Right atrium auricular region (tissue), 2 donors: ENCODE measurements around the gene CLK3. TPM values are rescaled to one million over a fixed set of nuclear protein-coding genes. Genes with fewer than 3 reads are reported as not detected.

Source experiments
- DNase-seq: peaks from one replicate; pipeline ENCODE4 v3.0.0-alpha.2; 2019; ENCODE audit warnings: low spot score
- H3K27ac ChIP-seq, 2 donors: fragments of 200-600 bp; sonication (generic); 1 replicate in 1 of 2; 2 replicates in 1 of 2; pipeline ENCODE4 v1.5.1; 2016 to 2019
- H3K27me3 ChIP-seq, 2 donors: fragments of 200-600 bp; sonication (generic); one replicate each; pipeline versions ENCODE4 v1.5.1 to v1.6.0; 2017 to 2019
- H3K36me3 ChIP-seq: fragments of 200-600 bp; sonication (generic); one replicate; pipeline ENCODE4 v1.5.1; 2016
- H3K4me1 ChIP-seq, 2 donors: fragments of 200-600 bp; sonication (generic); one replicate each; pipeline versions ENCODE4 v1.5.1 to v1.6.0; 2017 to 2019
- H3K4me3 ChIP-seq, 2 donors: fragments of 200-600 bp; sonication (generic); 1 replicate in 1 of 2; 2 replicates in 1 of 2; pipeline ENCODE4 v1.5.1; 2017 to 2019; ENCODE audit warnings: mild to moderate bottlenecking in 1 of 2, moderate library complexity in 1 of 2
- H3K9me3 ChIP-seq, 2 donors: fragments of 200-600 bp; sonication (generic); one replicate each; pipeline ENCODE4 v1.5.1; 2019
- total RNA-seq, 2 donors: library from RNA; depleted of rRNA; stranded (reverse); fragments of >200 nt; gene quantifications; one replicate each; pipeline ENCODE4 v1.1.0, GENCODE V29; 2016
- TF ChIP-seq, protein P1 (sequence below), 2 donors: fragments of 200-600 bp; sonication (generic); IDR thresholded peaks; one replicate each; pipeline ENCODE4 v1.5.1; 2019; ENCODE audit warnings: antibody characterized with exemption in 2 of 2

The CLK3 gene
- total RNA-seq, 2 donors from 2014 or later = 52.8 to 59.2 TPM

DNA sequence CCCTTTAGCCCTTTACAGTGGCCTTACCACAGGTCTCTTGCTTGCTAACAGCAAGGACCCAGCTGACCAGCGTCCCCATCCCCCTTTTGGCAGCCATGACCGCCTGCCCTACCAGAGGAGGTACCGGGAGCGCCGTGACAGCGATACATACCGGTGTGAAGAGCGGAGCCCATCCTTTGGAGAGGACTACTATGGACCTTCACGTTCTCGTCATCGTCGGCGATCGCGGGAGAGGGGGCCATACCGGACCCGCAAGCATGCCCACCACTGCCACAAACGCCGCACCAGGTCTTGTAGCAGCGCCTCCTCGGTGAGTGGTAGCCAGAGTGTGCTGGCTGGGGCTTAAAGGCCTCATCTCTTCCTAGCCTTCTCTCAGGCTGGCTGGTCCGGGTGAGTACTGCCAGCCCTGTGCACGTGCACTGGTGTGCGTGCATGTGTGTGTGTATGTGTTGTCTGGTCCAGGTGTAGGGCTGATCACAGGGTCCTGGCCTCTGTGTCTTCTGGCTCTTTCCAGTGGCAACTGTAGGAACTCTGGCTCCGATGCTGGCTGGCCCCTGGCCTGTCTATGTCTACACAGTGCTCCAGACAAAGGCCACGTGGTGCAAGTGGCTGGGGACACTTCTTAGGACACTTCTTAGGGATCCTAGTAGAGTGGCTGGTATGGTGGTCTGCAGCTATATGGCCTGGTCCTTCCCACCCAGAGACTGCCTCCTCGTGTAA, 4.4 kb downstream of the CLK3 start:
- H3K4me1 ChIP-seq = peaks cover 0 to 51% of the 10 kb centered on the region in 2 donors
- no peak for DNase-seq
- H3K9me3 ChIP-seq = no peaks in the 10 kb centered on the region
- no peaks in the 10 kb centered on the region for H3K27me3 ChIP-seq
- TF ChIP-seq, protein P1, sequence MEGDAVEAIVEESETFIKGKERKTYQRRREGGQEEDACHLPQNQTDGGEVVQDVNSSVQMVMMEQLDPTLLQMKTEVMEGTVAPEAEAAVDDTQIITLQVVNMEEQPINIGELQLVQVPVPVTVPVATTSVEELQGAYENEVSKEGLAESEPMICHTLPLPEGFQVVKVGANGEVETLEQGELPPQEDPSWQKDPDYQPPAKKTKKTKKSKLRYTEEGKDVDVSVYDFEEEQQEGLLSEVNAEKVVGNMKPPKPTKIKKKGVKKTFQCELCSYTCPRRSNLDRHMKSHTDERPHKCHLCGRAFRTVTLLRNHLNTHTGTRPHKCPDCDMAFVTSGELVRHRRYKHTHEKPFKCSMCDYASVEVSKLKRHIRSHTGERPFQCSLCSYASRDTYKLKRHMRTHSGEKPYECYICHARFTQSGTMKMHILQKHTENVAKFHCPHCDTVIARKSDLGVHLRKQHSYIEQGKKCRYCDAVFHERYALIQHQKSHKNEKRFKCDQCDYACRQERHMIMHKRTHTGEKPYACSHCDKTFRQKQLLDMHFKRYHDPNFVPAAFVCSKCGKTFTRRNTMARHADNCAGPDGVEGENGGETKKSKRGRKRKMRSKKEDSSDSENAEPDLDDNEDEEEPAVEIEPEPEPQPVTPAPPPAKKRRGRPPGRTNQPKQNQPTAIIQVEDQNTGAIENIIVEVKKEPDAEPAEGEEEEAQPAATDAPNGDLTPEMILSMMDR (IDR thresholded peaks at IDR 0.05) = no peak
- H3K4me3 ChIP-seq = no peak overlapping the region
- H3K36me3 ChIP-seq = peaks cover 63% of the 10 kb centered on the region
- no peak overlapping the region for H3K27ac ChIP-seq

DNA sequence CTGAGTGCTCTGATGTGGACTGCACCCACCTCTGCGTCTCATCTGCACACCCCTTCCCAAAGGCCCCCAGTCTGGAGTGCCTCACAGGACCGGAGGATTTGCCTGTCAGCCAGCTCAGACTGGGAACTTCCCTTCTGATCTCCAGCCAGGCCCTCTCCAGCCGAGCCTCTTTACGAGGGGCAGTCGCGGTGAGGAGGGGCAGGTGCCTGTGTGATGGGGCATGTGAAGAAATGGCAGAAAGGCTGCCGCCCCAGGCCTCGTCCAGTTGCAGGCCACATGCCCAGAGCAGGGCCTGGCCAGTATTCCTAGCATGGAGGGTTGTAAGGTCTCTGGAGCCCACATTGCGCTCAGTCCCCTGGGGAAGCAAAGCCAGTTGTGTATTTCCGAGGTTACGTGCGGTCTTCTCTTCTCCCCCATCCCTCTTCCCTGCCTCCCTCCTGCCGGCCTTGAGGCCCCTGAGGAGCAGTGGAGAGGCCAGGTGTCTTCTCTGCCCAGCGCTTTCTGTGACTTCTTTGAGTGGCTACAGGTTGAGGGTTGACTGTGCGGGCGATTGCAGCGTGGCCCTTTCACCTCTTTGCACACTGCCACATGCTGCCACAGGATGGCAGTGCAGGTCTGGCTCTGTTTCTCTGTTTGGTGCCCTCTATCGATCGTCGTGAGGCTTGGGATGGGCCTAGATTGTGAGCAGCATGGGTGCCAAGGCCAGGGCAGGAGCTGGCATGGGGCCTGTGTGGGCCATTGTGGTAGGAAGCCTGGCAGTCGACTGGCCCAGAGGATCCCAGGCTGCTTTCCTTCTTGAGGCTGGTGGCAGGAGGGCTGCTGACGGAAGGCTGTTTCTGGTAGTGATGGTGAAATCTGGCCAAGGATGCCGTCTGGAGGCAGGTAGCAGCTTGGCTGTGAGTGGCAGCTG, 5.3 kb downstream of the CLK3 start:
- H3K36me3 ChIP-seq = peaks cover 71% of the 10 kb centered on the region
- no peak overlapping the region for H3K4me3 ChIP-seq
- DNase-seq = no peak
- H3K9me3 ChIP-seq = no peaks in the 10 kb centered on the region
- TF ChIP-seq, protein P1 (IDR thresholded peaks at IDR 0.05) = peak in 1 of 2 donors; percentile 75
- H3K4me1 ChIP-seq = peaks cover 0 to 51% of the 10 kb centered on the region in 2 donors
- no peaks in the 10 kb centered on the region for H3K27me3 ChIP-seq
- no peak overlapping the region for H3K27ac ChIP-seq

DNA sequence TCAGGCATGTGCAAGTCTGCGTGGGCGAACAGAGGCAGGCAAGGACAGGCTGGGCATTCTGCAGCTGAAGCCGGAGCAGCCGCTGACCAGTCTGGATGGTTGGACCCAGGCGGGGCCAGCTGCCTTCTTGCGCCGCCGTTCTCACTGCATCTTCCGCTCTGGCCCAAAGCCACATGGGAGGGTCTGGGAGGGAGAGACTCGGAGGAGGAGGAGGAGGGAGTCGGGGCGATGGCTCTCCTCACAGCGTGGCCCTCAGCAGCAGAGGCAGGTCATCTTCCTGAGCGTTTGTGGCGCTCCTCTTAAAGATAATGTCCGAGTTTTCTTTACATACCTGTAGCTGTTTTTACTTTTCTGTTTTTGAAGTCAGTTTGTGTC, 5.9 kb downstream of the CLK3 start:
- Histone ChIP-seq H3K36me3 (peaks cover 78% of the 10 kb centered on the region), H3K4me3 (no peak overlapping the region), H3K27me3 (no peaks in the 10 kb centered on the region), H3K9me3 (no peaks in the 10 kb centered on the region), H3K4me1 (peaks cover 0 to 47% of the 10 kb centered on the region in 2 donors), H3K27ac (no peak overlapping the region)
- DNase-seq = no peak
- TF ChIP-seq, protein P1 (IDR thresholded peaks at IDR 0.05) = no peak

DNA sequence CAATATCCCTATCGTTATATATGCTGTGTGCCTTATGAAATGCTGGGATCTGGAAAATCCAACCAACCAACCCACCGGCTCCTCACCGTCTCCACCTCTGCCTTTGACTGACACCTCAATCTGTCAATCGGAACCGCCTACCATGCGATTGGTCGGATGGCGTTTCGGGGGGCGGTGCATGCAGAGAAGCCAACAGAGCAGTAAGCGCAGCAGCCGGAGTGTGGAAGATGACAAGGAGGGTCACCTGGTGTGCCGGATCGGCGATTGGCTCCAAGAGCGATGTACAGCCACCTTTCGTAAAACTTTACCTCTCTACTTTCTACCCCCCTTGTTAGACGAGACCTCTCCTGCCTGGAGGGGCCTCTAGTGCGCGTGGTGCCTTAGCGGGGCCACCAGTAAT, 6.3 kb downstream of the CLK3 start:
- DNase-seq = no peak
- no peaks in the 10 kb centered on the region for H3K9me3 ChIP-seq
- peaks cover 0 to 43% of the 10 kb centered on the region in 2 donors for H3K4me1 ChIP-seq
- H3K27ac ChIP-seq = no peak overlapping the region
- TF ChIP-seq, protein P1 (IDR thresholded peaks at IDR 0.05) = no peak
- H3K36me3 ChIP-seq = peaks cover 82% of the 10 kb centered on the region
- H3K4me3 ChIP-seq = no peak overlapping the region
- no peaks in the 10 kb centered on the region for H3K27me3 ChIP-seq

DNA sequence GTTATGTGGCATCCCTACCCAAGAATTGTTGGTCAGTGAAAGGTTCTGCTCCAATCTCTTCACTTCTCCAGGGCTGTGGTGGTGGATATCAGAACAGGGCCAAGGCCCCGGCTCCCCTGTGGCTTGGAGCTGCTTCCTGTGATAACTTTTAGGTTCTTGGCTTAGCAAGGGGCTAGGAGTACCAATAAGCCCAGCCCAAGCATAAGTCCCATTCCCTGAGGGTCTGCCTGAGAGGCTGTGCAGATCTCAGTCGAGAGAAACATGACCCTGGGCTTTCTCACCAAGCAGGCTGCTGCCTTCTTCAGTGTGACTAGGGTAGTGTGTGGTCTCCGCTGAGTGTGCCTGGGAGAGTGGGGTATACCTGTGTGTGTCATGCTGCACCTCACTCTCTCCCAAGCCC, 7.1 kb downstream of the CLK3 start:
- H3K36me3 ChIP-seq = peaks cover 90% of the 10 kb centered on the region
- TF ChIP-seq, protein P1 (IDR thresholded peaks at IDR 0.05) = no peak
- H3K4me1 ChIP-seq = peaks cover 0 to 35% of the 10 kb centered on the region in 2 donors
- H3K27me3 ChIP-seq = no peaks in the 10 kb centered on the region
- DNase-seq = no peak
- H3K9me3 ChIP-seq = no peaks in the 10 kb centered on the region
- no peak overlapping the region for H3K4me3 ChIP-seq
- no peak overlapping the region for H3K27ac ChIP-seq
